ENCODE data around the gene TIAM2.

- TF ChIP-seq POLR2A (IDR thresholded peaks at IDR 0.05; ENCODE audit: low read depth, low read length) (no peak), POLR2AphosphoS5 (IDR thresholded peaks at IDR 0.05; ENCODE audit: low read depth, low read length) (no peak), TAF1 (IDR thresholded peaks at IDR 0.05; ENCODE audit: borderline replicate concordance, low read depth, low read length) (no peak)
Observed at GRCh38 chr6:154954347-154954746, 40.8 kb upstream of the TIAM2 start.

All from GM12892 (cell line).